HG03575 (cell line): Measurements from ENCODE around the gene UBE2D1.
A peak's percentile ranks its signal among the peaks of the same experiment; 100 is the strongest.

ENCODE experiments used
- ATAC-seq: cut with Tn5 transposase; IDR thresholded peaks from one replicate; pipeline ENCODE4 v1.9.1; 2021; ENCODE audit not compliant: unreplicated experiment, insufficient number of reproducible peaks, low FRiP score; ENCODE audit errors: extremely low read depth

The UBE2D1 gene

GRCh38 chr10:58335306-58336005, 650 bp downstream of the UBE2D1 start:
- ATAC-seq: peak; percentile 12

- no peak for ATAC-seq
Measured at GRCh38 chr10:58336242-58336641, 1.4 kb downstream of the UBE2D1 start.

- no peak for ATAC-seq
Measured at GRCh38 chr10:58341422-58341821, 6.6 kb downstream of the UBE2D1 start.

- no peak for ATAC-seq
Measured at GRCh38 chr10:58341947-58342346, 7.1 kb downstream of the UBE2D1 start.

- ATAC-seq: no peak
Measured at GRCh38 chr10:58347967-58348366, 13.2 kb downstream of the UBE2D1 start.

GRCh38 chr10:58348571-58349033, 13.8 kb downstream of the UBE2D1 start:
- ATAC-seq: no peak

- no peak for ATAC-seq
Measured at GRCh38 chr10:58350023-58350422, 15.2 kb downstream of the UBE2D1 start.

- no peak for ATAC-seq
Measured at GRCh38 chr10:58350619-58351323, 16.0 kb downstream of the UBE2D1 start.

GRCh38 chr10:58351616-58352578, 17.1 kb downstream of the UBE2D1 start:
- no peak for ATAC-seq

- ATAC-seq: no peak
Measured at GRCh38 chr10:58352956-58353610, 18.3 kb downstream of the UBE2D1 start.

- no peak for ATAC-seq
Measured at GRCh38 chr10:58356756-58357155, 21.9 kb downstream of the UBE2D1 start.

GRCh38 chr10:58358314-58358933, 23.6 kb downstream of the UBE2D1 start:
- ATAC-seq: no peak

GRCh38 chr10:58358947-58359346, 24.1 kb downstream of the UBE2D1 start:
- no peak for ATAC-seq

- no peak for ATAC-seq
Measured at GRCh38 chr10:58359541-58359940, 24.7 kb downstream of the UBE2D1 start.

- ATAC-seq: no peak
Measured at GRCh38 chr10:58360412-58361004, 25.7 kb downstream of the UBE2D1 start.

- no peak for ATAC-seq
Measured at GRCh38 chr10:58361353-58361752, 26.5 kb downstream of the UBE2D1 start.

- ATAC-seq: no peak
Measured at GRCh38 chr10:58362027-58362789, 27.4 kb downstream of the UBE2D1 start.
